Measurements from ENCODE around the gene CASK.

Gene CASK

DNA sequence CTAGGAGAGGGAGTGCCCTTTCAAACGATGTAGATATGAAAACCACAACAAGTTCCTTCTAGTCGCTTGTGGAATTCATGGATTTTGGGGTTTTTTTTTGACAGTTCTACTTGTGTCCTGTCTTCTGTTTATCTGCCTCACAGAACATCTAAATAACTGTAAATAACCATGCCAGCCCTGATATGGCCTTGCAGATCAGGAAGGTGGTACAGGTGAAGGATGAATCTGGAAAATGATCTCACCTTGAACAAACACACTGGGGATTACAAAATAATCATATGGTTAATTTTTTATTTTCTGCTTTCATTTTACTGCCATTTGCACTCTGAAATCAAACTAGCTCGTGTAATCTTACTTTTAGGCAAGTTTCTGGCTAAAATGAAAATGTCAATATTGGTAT, 162.2 kb downstream of the CASK start:
- no peaks in the 10 kb centered on the region for H3K79me2 ChIP-seq
- H3K9ac ChIP-seq = no peak overlapping the region
- H2AFZ ChIP-seq = no peak overlapping the region
- H3K4me2 ChIP-seq (ENCODE audit: low read length) = no peak overlapping the region
- no peaks in the 10 kb centered on the region for H3K36me3 ChIP-seq (ENCODE audit: control insufficient read depth, insufficient read depth, low read length)
- no peak overlapping the region for H3K4me3 ChIP-seq (ENCODE audit: low read depth, low read length)
- H3K4me1 ChIP-seq = no peaks in the 10 kb centered on the region
- H3K9me3 ChIP-seq (ENCODE audit: control insufficient read depth, low read length) = no peaks in the 10 kb centered on the region
- H3K27me3 ChIP-seq (ENCODE audit: control insufficient read depth, insufficient read depth, low read length) = no peaks in the 10 kb centered on the region
- TF ChIP-seq, protein P1, sequence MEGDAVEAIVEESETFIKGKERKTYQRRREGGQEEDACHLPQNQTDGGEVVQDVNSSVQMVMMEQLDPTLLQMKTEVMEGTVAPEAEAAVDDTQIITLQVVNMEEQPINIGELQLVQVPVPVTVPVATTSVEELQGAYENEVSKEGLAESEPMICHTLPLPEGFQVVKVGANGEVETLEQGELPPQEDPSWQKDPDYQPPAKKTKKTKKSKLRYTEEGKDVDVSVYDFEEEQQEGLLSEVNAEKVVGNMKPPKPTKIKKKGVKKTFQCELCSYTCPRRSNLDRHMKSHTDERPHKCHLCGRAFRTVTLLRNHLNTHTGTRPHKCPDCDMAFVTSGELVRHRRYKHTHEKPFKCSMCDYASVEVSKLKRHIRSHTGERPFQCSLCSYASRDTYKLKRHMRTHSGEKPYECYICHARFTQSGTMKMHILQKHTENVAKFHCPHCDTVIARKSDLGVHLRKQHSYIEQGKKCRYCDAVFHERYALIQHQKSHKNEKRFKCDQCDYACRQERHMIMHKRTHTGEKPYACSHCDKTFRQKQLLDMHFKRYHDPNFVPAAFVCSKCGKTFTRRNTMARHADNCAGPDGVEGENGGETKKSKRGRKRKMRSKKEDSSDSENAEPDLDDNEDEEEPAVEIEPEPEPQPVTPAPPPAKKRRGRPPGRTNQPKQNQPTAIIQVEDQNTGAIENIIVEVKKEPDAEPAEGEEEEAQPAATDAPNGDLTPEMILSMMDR (IDR thresholded peaks at IDR 0.05) = no peak
- H3K27ac ChIP-seq = no peak overlapping the region

DNA sequence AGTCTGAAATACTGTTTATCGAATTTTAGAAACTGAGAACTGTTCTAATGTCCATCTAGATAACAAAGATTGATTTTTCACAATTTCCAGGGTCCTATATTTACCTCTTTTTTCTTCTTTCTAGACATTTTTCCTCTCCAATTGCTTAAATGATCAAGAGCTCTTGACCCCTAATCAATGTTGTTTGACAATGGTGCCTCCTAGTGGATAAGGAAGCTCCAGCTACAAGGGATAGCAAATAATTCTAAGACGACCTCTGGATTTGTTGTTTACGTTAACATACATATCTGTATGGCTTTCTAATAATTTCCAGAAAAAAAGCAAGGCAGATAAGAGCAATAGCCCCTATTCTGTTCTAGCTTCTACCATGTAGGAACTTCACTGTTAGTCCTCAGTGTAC, 163.5 kb downstream of the CASK start:
- Histone ChIP-seq H3K9me3 (ENCODE audit: control insufficient read depth, low read length) (no peaks in the 10 kb centered on the region), H3K36me3 (ENCODE audit: control insufficient read depth, insufficient read depth, low read length) (no peaks in the 10 kb centered on the region), H3K4me3 (ENCODE audit: low read depth, low read length) (no peak overlapping the region), H3K27me3 (ENCODE audit: control insufficient read depth, insufficient read depth, low read length) (no peaks in the 10 kb centered on the region), H3K4me1 (no peaks in the 10 kb centered on the region), H3K27ac (no peak overlapping the region), H3K79me2 (no peaks in the 10 kb centered on the region), H3K4me2 (ENCODE audit: low read length) (no peak overlapping the region), H3K9ac (no peak overlapping the region), H2AFZ (no peak overlapping the region)
- TF ChIP-seq, protein P1 (IDR thresholded peaks at IDR 0.05) = peak; percentile 29

DNA sequence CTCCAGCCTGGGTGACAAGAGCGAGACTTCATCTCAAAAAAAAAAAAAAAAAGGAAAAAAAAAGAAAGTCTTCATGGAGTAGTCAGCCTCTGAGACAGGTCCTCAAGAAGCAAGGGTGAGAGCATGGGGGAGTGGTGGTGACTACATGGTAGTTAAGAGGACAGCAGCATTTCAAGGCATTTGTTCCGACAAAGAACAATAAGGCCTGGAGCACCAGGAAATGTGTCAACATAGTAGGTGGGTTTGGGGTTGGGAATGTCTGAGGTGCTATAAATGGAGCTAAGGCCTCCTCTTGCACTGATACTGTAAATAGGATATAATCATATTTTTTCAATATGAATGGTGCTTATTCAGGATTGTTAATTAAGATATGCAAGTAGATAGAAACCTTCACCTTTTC, 165.0 kb downstream of the CASK start:
- Histone ChIP-seq H3K36me3 (ENCODE audit: control insufficient read depth, insufficient read depth, low read length) (no peaks in the 10 kb centered on the region), H3K27ac (no peak overlapping the region), H3K9me3 (ENCODE audit: control insufficient read depth, low read length) (no peaks in the 10 kb centered on the region), H3K27me3 (ENCODE audit: control insufficient read depth, insufficient read depth, low read length) (no peaks in the 10 kb centered on the region), H2AFZ (no peak overlapping the region), H3K4me1 (no peaks in the 10 kb centered on the region), H3K4me2 (ENCODE audit: low read length) (no peak overlapping the region), H3K9ac (no peak overlapping the region), H3K79me2 (no peaks in the 10 kb centered on the region), H3K4me3 (ENCODE audit: low read depth, low read length) (no peak overlapping the region)
- TF ChIP-seq, protein P1 (IDR thresholded peaks at IDR 0.05) = no peak

DNA sequence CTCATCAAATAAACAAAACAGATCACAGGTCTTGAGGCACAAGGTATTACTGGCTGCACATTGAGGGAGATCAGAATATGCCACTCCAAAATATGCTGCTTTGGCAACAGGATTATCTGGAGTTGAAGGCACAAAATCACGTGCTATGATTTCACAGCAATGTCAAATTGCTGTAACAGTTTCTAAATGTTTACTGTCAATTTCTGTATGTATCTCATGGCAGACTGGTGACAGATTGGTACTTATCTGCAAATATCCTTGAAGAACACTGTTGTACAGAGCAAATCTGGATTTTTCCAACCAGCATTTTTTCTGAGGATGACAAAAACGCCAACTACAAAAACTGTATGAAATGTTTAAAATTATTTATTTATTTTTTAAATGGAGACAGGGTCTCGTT, 172.6 kb downstream of the CASK start:
- Histone ChIP-seq H3K27me3 (ENCODE audit: control insufficient read depth, insufficient read depth, low read length) (no peaks in the 10 kb centered on the region), H3K4me1 (no peaks in the 10 kb centered on the region), H3K79me2 (no peaks in the 10 kb centered on the region), H3K27ac (no peak overlapping the region), H3K4me2 (ENCODE audit: low read length) (no peak overlapping the region), H3K9ac (no peak overlapping the region), H2AFZ (no peak overlapping the region), H3K9me3 (ENCODE audit: control insufficient read depth, low read length) (no peaks in the 10 kb centered on the region), H3K4me3 (ENCODE audit: low read depth, low read length) (no peak overlapping the region), H3K36me3 (ENCODE audit: control insufficient read depth, insufficient read depth, low read length) (no peaks in the 10 kb centered on the region)
- TF ChIP-seq, protein P1 (IDR thresholded peaks at IDR 0.05) = no peak

DNA sequence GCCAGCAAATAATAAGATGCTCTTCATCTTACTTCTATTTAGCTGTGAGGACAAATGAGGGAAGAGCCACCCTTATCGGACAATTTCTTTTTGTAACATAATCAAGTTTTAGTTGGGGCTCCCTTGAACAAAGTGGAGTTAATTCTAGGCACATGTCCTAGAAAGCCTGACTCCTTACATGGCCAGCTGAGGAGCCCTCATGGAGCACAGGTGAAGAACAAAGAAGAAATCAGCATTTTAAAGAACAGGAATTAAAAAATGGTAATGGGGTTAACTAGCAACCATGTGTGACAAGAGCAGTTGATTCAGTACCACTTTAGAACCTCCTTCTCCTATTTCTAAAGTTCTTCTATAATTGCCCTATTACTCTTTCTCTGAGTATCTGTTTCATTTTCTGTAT, 183.5 kb downstream of the CASK start:
- H3K79me2 ChIP-seq = no peaks in the 10 kb centered on the region
- no peak overlapping the region for H3K4me2 ChIP-seq (ENCODE audit: low read length)
- H3K4me3 ChIP-seq (ENCODE audit: low read depth, low read length) = no peak overlapping the region
- H3K27ac ChIP-seq = no peak overlapping the region
- no peaks in the 10 kb centered on the region for H3K4me1 ChIP-seq
- no peak overlapping the region for H3K9ac ChIP-seq
- H3K9me3 ChIP-seq (ENCODE audit: control insufficient read depth, low read length) = no peaks in the 10 kb centered on the region
- no peaks in the 10 kb centered on the region for H3K36me3 ChIP-seq (ENCODE audit: control insufficient read depth, insufficient read depth, low read length)
- TF ChIP-seq, protein P1 (IDR thresholded peaks at IDR 0.05) = no peak
- no peaks in the 10 kb centered on the region for H3K27me3 ChIP-seq (ENCODE audit: control insufficient read depth, insufficient read depth, low read length)
- H2AFZ ChIP-seq = no peak overlapping the region

Measured in parathyroid adenoma (tissue), 2 donors.